Measurements from ENCODE around the gene PRKAR1A.
"Not testable (repeated sequence)": the region's sequence is repeated elsewhere in the genome, so short reads cannot be mapped to it uniquely, and the experiment has no call there.

PRKAR1A gene

GRCh38 chr17:68511254-68511670 lies 968 bp upstream of the PRKAR1A start:
- DNase-seq (ENCODE audit: low read depth) = no peak
- TF ChIP-seq, protein P1, sequence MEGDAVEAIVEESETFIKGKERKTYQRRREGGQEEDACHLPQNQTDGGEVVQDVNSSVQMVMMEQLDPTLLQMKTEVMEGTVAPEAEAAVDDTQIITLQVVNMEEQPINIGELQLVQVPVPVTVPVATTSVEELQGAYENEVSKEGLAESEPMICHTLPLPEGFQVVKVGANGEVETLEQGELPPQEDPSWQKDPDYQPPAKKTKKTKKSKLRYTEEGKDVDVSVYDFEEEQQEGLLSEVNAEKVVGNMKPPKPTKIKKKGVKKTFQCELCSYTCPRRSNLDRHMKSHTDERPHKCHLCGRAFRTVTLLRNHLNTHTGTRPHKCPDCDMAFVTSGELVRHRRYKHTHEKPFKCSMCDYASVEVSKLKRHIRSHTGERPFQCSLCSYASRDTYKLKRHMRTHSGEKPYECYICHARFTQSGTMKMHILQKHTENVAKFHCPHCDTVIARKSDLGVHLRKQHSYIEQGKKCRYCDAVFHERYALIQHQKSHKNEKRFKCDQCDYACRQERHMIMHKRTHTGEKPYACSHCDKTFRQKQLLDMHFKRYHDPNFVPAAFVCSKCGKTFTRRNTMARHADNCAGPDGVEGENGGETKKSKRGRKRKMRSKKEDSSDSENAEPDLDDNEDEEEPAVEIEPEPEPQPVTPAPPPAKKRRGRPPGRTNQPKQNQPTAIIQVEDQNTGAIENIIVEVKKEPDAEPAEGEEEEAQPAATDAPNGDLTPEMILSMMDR (IDR thresholded peaks at IDR 0.05; ENCODE audit: low read length, missing control alignments) = no peak
- H3K4me3 ChIP-seq (replicated peaks; ENCODE audit: low read depth, low read length) = peak overlapping the region; percentile 72

DNA sequence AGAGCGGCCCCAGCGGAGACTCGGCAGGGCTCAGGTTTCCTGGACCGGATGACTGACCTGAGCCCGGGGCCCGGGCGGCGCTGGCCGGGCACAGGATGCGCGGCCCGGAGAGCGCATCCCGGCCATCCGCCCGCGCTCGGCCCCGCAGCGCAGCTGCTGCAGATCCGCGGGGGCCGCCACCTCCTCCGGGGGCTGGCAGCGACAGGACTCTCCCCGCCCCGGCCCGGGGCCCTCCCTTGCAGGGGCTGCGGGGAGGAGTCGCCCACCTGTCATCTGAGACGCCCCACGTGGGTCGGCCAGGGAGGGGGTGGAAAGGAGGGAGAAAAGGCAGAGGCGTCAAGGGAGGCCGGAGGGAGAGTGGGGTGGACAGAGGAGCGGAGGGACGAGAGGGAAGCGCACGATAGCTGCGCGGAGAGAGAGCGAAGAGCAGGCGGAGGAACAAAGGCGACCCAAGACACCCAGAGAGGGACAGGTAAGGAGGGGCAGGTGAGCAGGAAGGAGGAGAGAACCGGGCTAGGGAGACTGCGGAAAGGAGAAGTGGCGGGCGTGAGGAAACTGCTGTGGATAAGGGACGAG lies 471 bp upstream of the PRKAR1A start:
- TF ChIP-seq, protein P1 (IDR thresholded peaks at IDR 0.05; ENCODE audit: low read length, missing control alignments) = no peak
- DNase-seq (ENCODE audit: low read depth) = peak; percentile 75
- peak overlapping the region; percentile 72 for H3K4me3 ChIP-seq (replicated peaks; ENCODE audit: low read depth, low read length)

DNA sequence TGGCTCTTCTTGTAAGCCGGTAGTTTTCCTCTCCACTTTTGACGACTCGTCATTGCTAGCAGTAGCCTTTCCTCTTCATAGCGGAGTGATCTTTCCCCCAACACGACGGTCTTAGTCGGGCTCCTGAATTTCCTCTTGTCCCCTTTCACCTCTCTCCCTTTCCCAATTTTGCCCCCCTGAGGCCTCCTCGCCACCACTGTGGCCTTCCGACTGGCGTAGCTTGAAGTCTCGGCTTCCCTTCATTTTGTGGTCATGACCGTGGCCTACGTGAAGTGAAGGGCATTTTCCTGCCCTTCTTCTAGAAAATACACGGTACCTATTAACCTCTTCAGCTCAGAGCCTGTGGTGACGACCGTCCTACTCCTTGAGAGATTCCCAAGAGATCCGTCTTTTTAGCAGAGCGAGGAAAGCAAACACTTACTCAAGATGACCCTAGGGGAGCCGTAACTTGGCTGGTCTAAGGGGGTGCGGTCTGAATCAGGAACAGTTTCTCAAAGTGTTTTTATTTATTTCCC lies 787 bp downstream of the PRKAR1A start:
- TF ChIP-seq, protein P1 (IDR thresholded peaks at IDR 0.05; ENCODE audit: low read length, missing control alignments) = no peak
- peak overlapping the region; percentile 72 for H3K4me3 ChIP-seq (replicated peaks; ENCODE audit: low read depth, low read length)
- peak; percentile 64 for DNase-seq (ENCODE audit: low read depth)

GRCh38 chr17:68513932-68514331 lies 1.7 kb downstream of the PRKAR1A start:
- TF ChIP-seq, protein P1 (IDR thresholded peaks at IDR 0.05; ENCODE audit: low read length, missing control alignments) = no peak
- no peak for DNase-seq (ENCODE audit: low read depth)
- peak overlapping the region; percentile 72 for H3K4me3 ChIP-seq (replicated peaks; ENCODE audit: low read depth, low read length)

- peak; percentile 93 for DNase-seq (ENCODE audit: low read depth)
Observed at GRCh38 chr17:68514831-68515635, 2.8 kb downstream of the PRKAR1A start.

DNA sequence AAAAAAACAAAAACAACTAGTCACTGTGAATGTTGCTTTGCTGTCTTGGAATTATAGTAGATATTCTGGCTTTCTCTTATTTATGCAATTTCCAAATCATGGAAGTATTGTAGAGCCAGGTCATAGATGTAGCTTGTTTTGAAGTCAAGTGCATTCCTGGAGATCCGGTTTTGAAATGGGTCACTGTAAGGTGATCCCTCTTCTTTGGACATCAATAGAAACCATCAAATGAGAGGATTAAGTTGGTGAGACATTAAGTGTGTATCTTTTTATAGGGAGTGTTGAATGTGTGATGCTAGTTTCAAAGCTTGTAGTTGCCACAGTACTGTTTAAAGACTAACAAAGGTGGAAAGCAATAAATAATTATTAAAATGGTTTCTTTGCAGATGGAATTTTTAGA lies 4.5 kb downstream of the PRKAR1A start:
- no peak overlapping the region for H3K4me3 ChIP-seq (replicated peaks; ENCODE audit: low read depth, low read length)
- TF ChIP-seq, protein P1 (IDR thresholded peaks at IDR 0.05; ENCODE audit: low read length, missing control alignments) = no peak
- DNase-seq (ENCODE audit: low read depth) = no peak

More at GRCh38 chr17:68514831-68515635, 2.8 kb downstream of the PRKAR1A start:
- H3K4me3 ChIP-seq (replicated peaks; ENCODE audit: low read depth, low read length) = peak overlapping the region; percentile 72
- TF ChIP-seq, protein P1 (IDR thresholded peaks at IDR 0.05; ENCODE audit: low read length, missing control alignments) = no peak

DNA sequence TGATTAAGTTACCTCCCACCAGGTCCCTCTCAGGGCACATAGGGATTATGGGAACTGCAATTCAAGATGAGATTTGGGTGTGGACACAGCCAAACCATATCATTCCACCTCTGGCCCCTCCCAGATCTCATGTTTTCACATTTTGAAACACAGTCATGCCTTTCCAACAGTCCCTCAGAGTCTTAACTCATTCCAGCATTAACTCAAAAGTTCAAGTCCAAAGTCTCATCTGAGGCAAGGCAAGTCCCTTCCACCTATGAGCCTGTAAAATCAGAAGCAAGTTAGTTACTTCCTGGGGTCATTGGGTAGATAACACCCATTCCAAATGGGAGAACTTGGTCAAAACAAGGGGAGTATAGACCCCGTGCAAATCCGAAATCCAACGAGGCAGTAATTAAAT lies 5.4 kb downstream of the PRKAR1A start:
- DNase-seq (ENCODE audit: low read depth); H3K4me3 ChIP-seq (replicated peaks; ENCODE audit: low read depth, low read length): not testable (repeated sequence)
